H9 (cell line): ENCODE results near the gene HCN2. TPM values are rescaled to one million over a fixed set of nuclear protein-coding genes. Genes with fewer than 3 reads are reported as not detected.

Experiments used
- DNase-seq: peaks from one replicate; pipeline ENCODE4 v3.0.0-alpha.2; 2017
- H2AFZ ChIP-seq: one replicate; pipeline ENCODE4 v1.6.1; 2013; ENCODE audit warnings: mild to moderate bottlenecking, low read length, control low read depth, moderate library complexity
- H2AK5ac ChIP-seq: 2 replicates; pipeline ENCODE4 v1.6.1; 2013; ENCODE audit warnings: low read length, control low read depth, mixed read lengths; ENCODE audit not compliant: insufficient read length
- H2BK120ac ChIP-seq: one replicate; pipeline ENCODE4 v1.6.1; 2013; ENCODE audit warnings: low read depth, mild to moderate bottlenecking, low read length, control low read depth, inconsistent platforms; ENCODE audit not compliant: poor library complexity, severe bottlenecking
- H2BK12ac ChIP-seq: 2 replicates; pipeline ENCODE4 v1.6.1; 2013; ENCODE audit warnings: low read length, control low read depth, mixed read lengths, low read depth; ENCODE audit not compliant: insufficient read length
- H2BK15ac ChIP-seq: 2 replicates; pipeline ENCODE4 v1.6.1; 2013; ENCODE audit warnings: low read depth, low read length, control low read depth
- H2BK20ac ChIP-seq: one replicate; pipeline ENCODE4 v1.6.1; 2013; ENCODE audit warnings: low read depth, mild to moderate bottlenecking, low read length, control low read depth, inconsistent platforms; ENCODE audit not compliant: poor library complexity, severe bottlenecking
- H2BK5ac ChIP-seq: 2 replicates; pipeline ENCODE4 v1.6.1; 2013; ENCODE audit warnings: low read length, control low read depth, mixed read lengths; ENCODE audit not compliant: insufficient read length
- H3K14ac ChIP-seq: 2 replicates; pipeline ENCODE4 v1.6.1; 2013; ENCODE audit warnings: low read length, control low read depth; ENCODE audit not compliant: insufficient read depth
- H3K18ac ChIP-seq: 2 replicates; pipeline ENCODE4 v1.6.1; 2013; ENCODE audit warnings: low read depth, mild to moderate bottlenecking, mixed read lengths, low read length, control low read depth; ENCODE audit not compliant: insufficient read length
- H3K23ac ChIP-seq: 2 replicates; pipeline ENCODE4 v1.6.1; 2013; ENCODE audit warnings: low read length, control low read depth, mixed read lengths, low read depth; ENCODE audit not compliant: insufficient read length
- H3K23me2 ChIP-seq: 2 replicates; pipeline ENCODE4 v1.6.1; 2013; ENCODE audit warnings: low read depth, mild to moderate bottlenecking, mixed read lengths, low read length, control low read depth; ENCODE audit not compliant: insufficient read length, poor library complexity, severe bottlenecking
- H3K27ac ChIP-seq: 2 replicates; pipeline ENCODE4 v1.5.1; 2013; ENCODE audit warnings: low read length, control low read depth, mixed read lengths, low read depth; ENCODE audit not compliant: insufficient read length
- H3K27me3 ChIP-seq: 2 replicates; pipeline ENCODE4 v1.6.1; 2013; ENCODE audit warnings: low read length, control low read depth, inconsistent platforms; ENCODE audit not compliant: insufficient read depth
- H3K4ac ChIP-seq: 2 replicates; pipeline ENCODE4 v1.6.1; 2013; ENCODE audit warnings: low read depth, mild to moderate bottlenecking, control low read depth, inconsistent platforms, low read length, moderate library complexity
- H3K4me1 ChIP-seq: 2 replicates; pipeline ENCODE4 v1.6.1; 2013; ENCODE audit warnings: low read length, control low read depth, inconsistent platforms; ENCODE audit not compliant: insufficient read depth
- H3K4me2 ChIP-seq: 2 replicates; pipeline ENCODE4 v1.6.1; 2013; ENCODE audit warnings: low read length, control low read depth, mixed read lengths; ENCODE audit not compliant: insufficient read length, insufficient read depth
- H3K56ac ChIP-seq: 2 replicates; pipeline ENCODE4 v1.6.1; 2013; ENCODE audit warnings: low read depth, mild to moderate bottlenecking, mixed read lengths, low read length, control low read depth; ENCODE audit not compliant: insufficient read length
- H3K79me1 ChIP-seq: 2 replicates; pipeline ENCODE4 v1.6.1; 2013; ENCODE audit warnings: low read depth, mild to moderate bottlenecking, moderate library complexity, low read length, control low read depth, inconsistent platforms; ENCODE audit not compliant: insufficient read depth, poor library complexity, severe bottlenecking
- H3K79me2 ChIP-seq: 2 replicates; pipeline ENCODE4 v1.6.1; 2013; ENCODE audit warnings: low read length, control low read depth, inconsistent platforms; ENCODE audit not compliant: insufficient read depth
- H3K9ac ChIP-seq: 2 replicates; pipeline ENCODE4 v1.6.1; 2013; ENCODE audit warnings: low read length, control low read depth, mixed read lengths; ENCODE audit not compliant: insufficient read length; ENCODE audit errors: extremely low read depth
- H3K9me3 ChIP-seq: one replicate; pipeline ENCODE4 v1.6.1; 2013; ENCODE audit warnings: low read depth, low read length, inconsistent platforms; ENCODE audit not compliant: control insufficient read depth
- H3T11ph ChIP-seq: one replicate; pipeline ENCODE4 v1.6.1; 2013; ENCODE audit warnings: mild to moderate bottlenecking, low read length, control low read depth, inconsistent platforms
- H4K20me1 ChIP-seq: one replicate; pipeline ENCODE4 v1.6.1; 2013; ENCODE audit not compliant: control insufficient read depth, insufficient read length, insufficient read depth
- H4K5ac ChIP-seq: 2 replicates; pipeline ENCODE4 v1.6.1; 2013; ENCODE audit warnings: low read depth, mild to moderate bottlenecking, mixed read lengths, low read length, control low read depth; ENCODE audit not compliant: insufficient read length
- H4K8ac ChIP-seq: replicated peaks from 2 replicates; pipeline ENCODE4 v1.6.1; 2013; ENCODE audit warnings: low read length, control low read depth, mixed read lengths, low read depth; ENCODE audit not compliant: insufficient read length
- H4K91ac ChIP-seq: 2 replicates; pipeline ENCODE4 v1.6.1; 2013; ENCODE audit warnings: low read depth, mild to moderate bottlenecking, moderate library complexity, mixed read lengths, low read length, control low read depth; ENCODE audit not compliant: insufficient read length
- H3K27ac Mint-ChIP-seq, 3 experiments: 2 replicates in 2 of 3; 3 replicates in 1 of 3; pipeline ENCODE4 v1.8.0; 2020 to 2021; ENCODE audit warnings: mixed read lengths in 3 of 3, mild to moderate bottlenecking in 1 of 3, moderate library complexity in 1 of 3
- H3K27me3 Mint-ChIP-seq: 2 replicates; pipeline ENCODE4 v1.8.0; 2021; ENCODE audit warnings: low read depth, mild to moderate bottlenecking, moderate library complexity, mixed read lengths
- H3K36me3 Mint-ChIP-seq, 3 experiments: 2 replicates in 2 of 3; 3 replicates in 1 of 3; pipeline ENCODE4 v1.8.0; 2020 to 2021; ENCODE audit warnings: low read depth in 3 of 3, mixed read lengths in 3 of 3; ENCODE audit not compliant: insufficient read depth in 1 of 3
- H3K4me1 Mint-ChIP-seq, 2 experiments: 2 replicates each; pipeline ENCODE4 v1.8.0; 2020; ENCODE audit warnings: mixed read lengths in 2 of 2
- H3K4me3 Mint-ChIP-seq, 2 experiments: 2 replicates in 1 of 2; 3 replicates in 1 of 2; pipeline ENCODE4 v1.8.0; 2020 to 2021; ENCODE audit warnings: mild to moderate bottlenecking in 2 of 2, mixed read lengths in 2 of 2, moderate library complexity in 1 of 2
- H3K9me3 Mint-ChIP-seq, 2 experiments: 2 replicates in 1 of 2; 3 replicates in 1 of 2; pipeline ENCODE4 v1.8.0; 2020; ENCODE audit warnings: mild to moderate bottlenecking in 2 of 2, mixed read lengths in 2 of 2, moderate library complexity in 1 of 2
- WGBS: extraction: QIAGEN DNeasy Blood & Tissue Kit; methylation state at CpG from one replicate; pipeline ENCODE4 v1.1.7; 2013; ENCODE audit warnings: missing lambda C conversion rate, low lambda C conversion rate, mixed read lengths; ENCODE audit not compliant: insufficient read length; ENCODE audit errors: extremely low coverage; 5-methylcytosine and 5-hydroxymethylcytosine counted together
- total RNA-seq: library from RNA; stranded (reverse); gene quantifications from 2 replicates; pipeline ENCODE4 v1.2.1, GENCODE V29; 2021
- TF ChIP-seq, protein P1 (sequence below): fragments of 200-600 bp; sonication (generic); conservative IDR thresholded peaks from 3 replicates; pipeline ENCODE4 v1.8.0; 2021; ENCODE audit warnings: antibody characterized with exemption, mild to moderate bottlenecking

Gene HCN2
- total RNA-seq, 1 experiment from 2014 or later: 3.7 TPM

- H3K9me3 Mint-ChIP-seq: no peaks in the 10 kb centered on the region
- H4K20me1 ChIP-seq: no peaks in the 10 kb centered on the region
- H2AK5ac ChIP-seq: no peak overlapping the region
- WGBS: no CpG with 5 or more reads among the region's 28 CpGs
- H3K9ac ChIP-seq: no peak overlapping the region
- H4K91ac ChIP-seq: no peak overlapping the region
- no peak overlapping the region for H3K4me3 Mint-ChIP-seq
- peak overlapping the region in 1 of 3 experiments; percentile 31; a peak in 1 of 7 replicates for H3K27ac Mint-ChIP-seq
- TF ChIP-seq, protein P1, sequence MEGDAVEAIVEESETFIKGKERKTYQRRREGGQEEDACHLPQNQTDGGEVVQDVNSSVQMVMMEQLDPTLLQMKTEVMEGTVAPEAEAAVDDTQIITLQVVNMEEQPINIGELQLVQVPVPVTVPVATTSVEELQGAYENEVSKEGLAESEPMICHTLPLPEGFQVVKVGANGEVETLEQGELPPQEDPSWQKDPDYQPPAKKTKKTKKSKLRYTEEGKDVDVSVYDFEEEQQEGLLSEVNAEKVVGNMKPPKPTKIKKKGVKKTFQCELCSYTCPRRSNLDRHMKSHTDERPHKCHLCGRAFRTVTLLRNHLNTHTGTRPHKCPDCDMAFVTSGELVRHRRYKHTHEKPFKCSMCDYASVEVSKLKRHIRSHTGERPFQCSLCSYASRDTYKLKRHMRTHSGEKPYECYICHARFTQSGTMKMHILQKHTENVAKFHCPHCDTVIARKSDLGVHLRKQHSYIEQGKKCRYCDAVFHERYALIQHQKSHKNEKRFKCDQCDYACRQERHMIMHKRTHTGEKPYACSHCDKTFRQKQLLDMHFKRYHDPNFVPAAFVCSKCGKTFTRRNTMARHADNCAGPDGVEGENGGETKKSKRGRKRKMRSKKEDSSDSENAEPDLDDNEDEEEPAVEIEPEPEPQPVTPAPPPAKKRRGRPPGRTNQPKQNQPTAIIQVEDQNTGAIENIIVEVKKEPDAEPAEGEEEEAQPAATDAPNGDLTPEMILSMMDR: no peak
- no peaks in the 10 kb centered on the region for H3K4me1 ChIP-seq
- no peak overlapping the region for H3K4me2 ChIP-seq
- H3T11ph ChIP-seq: no peak overlapping the region
- H3K79me2 ChIP-seq: no peaks in the 10 kb centered on the region
- peaks cover 2% of the 10 kb centered on the region for H3K27me3 Mint-ChIP-seq
- no peak overlapping the region for H2BK15ac ChIP-seq
- no peaks in the 10 kb centered on the region for H3K23me2 ChIP-seq
- H3K4ac ChIP-seq: no peak overlapping the region
- H3K9me3 ChIP-seq: no peaks in the 10 kb centered on the region
- H4K8ac ChIP-seq: no peak overlapping the region
- no peak overlapping the region for H2BK20ac ChIP-seq
- H3K23ac ChIP-seq: no peak overlapping the region
- peaks cover under 1 to 1% of the 10 kb centered on the region in 2 experiments; a peak in 3 of 4 replicates for H3K4me1 Mint-ChIP-seq
- H3K79me1 ChIP-seq: no peaks in the 10 kb centered on the region
- H3K56ac ChIP-seq: no peak overlapping the region
- H3K27me3 ChIP-seq: no peaks in the 10 kb centered on the region
- peaks cover 10 to 28% (median 16%) of the 10 kb centered on the region in 3 experiments for H3K36me3 Mint-ChIP-seq
- no peak overlapping the region for H2BK120ac ChIP-seq
- H4K5ac ChIP-seq: no peak overlapping the region
- H3K14ac ChIP-seq: no peak overlapping the region; the same call in 1 of the 2 replicates
- no peak for DNase-seq
- H3K27ac ChIP-seq: no peak overlapping the region
- no peak overlapping the region for H2AFZ ChIP-seq
- H2BK5ac ChIP-seq: no peak overlapping the region
- H3K18ac ChIP-seq: no peak overlapping the region
- H2BK12ac ChIP-seq: no peak overlapping the region
These were observed 54.7 kb downstream of the HCN2 start for GRCh38 chr19:644363-644762.
